NCI-H510A (cell line): ENCODE measurements around the gene LGMN.
A peak's percentile ranks its signal among the peaks of the same experiment; 100 is the strongest.
"Not testable (repeated sequence)": the region's sequence is repeated elsewhere in the genome, so short reads cannot be mapped to it uniquely, and the experiment has no call there.

ENCODE experiments used
- DNase-seq: peaks from one replicate; lab custom pipeline; 2025; lab: John Stamatoyannopoulos, UW

LGMN gene

GRCh38 chr14:92748259-92749016 is at the start of gene LGMN:
Gene LGMN, minus strand, starts transcription at chr14:92748627. Its CDS starts 15,841 bp downstream, at chr14:92732786.
- peak; percentile 95 for DNase-seq

- DNase-seq: no peak
Measured at GRCh38 chr14:92794961-92795360, 46.5 kb upstream of the LGMN start.

- no peak for DNase-seq
Measured at GRCh38 chr14:92794547-92794941, 46.1 kb upstream of the LGMN start.

GRCh38 chr14:92793709-92794546 is 45.5 kb upstream of the LGMN start, which contains the start of gene GOLGA5:
Gene GOLGA5, plus strand, starts transcription at chr14:92794305. Its CDS starts 3,133 bp downstream, at chr14:92797438.
- peak; percentile 98 for DNase-seq

- no peak for DNase-seq
Measured at GRCh38 chr14:92792885-92793284, 44.5 kb upstream of the LGMN start.

GRCh38 chr14:92789457-92790089 is 41.1 kb upstream of the LGMN start:
- DNase-seq: no peak

GRCh38 chr14:92787554-92787953 is 39.1 kb upstream of the LGMN start:
- no peak for DNase-seq

- DNase-seq: no peak
Measured at GRCh38 chr14:92786427-92786756, 38.0 kb upstream of the LGMN start.

- DNase-seq: no peak
Measured at GRCh38 chr14:92785667-92786426, 37.4 kb upstream of the LGMN start.

GRCh38 chr14:92783813-92784431 is 35.5 kb upstream of the LGMN start:
- DNase-seq: peak; percentile 20

GRCh38 chr14:92781350-92781749 is 32.9 kb upstream of the LGMN start:
- no peak for DNase-seq

GRCh38 chr14:92780444-92781232 is 32.2 kb upstream of the LGMN start:
- DNase-seq: no peak

- DNase-seq: not testable (repeated sequence)
Measured at GRCh38 chr14:92778868-92779565, 30.6 kb upstream of the LGMN start.

- DNase-seq: not testable (repeated sequence)
Measured at GRCh38 chr14:92775292-92775691, 26.9 kb upstream of the LGMN start.

- no peak for DNase-seq
Measured at GRCh38 chr14:92774572-92774971, 26.1 kb upstream of the LGMN start.

- DNase-seq: no peak
Measured at GRCh38 chr14:92770484-92770883, 22.1 kb upstream of the LGMN start.

- DNase-seq: no peak
Measured at GRCh38 chr14:92768795-92769194, 20.4 kb upstream of the LGMN start.

GRCh38 chr14:92768236-92768635 is 19.8 kb upstream of the LGMN start:
- DNase-seq: not testable (repeated sequence)

- not testable (repeated sequence) for DNase-seq
Measured at GRCh38 chr14:92763666-92764631, 15.5 kb upstream of the LGMN start.
